ENCODE measurements around the gene SPSB1. TPM values are rescaled to one million over a fixed set of nuclear protein-coding genes. Genes with fewer than 3 reads are reported as not detected.

The SPSB1 gene
- total RNA-seq, 1 experiment from 2014 or later: 4.3 TPM

GRCh38 chr1:9317072-9317471 lies 24.4 kb downstream of the SPSB1 start (continued):
- TF ChIP-seq, protein P1, sequence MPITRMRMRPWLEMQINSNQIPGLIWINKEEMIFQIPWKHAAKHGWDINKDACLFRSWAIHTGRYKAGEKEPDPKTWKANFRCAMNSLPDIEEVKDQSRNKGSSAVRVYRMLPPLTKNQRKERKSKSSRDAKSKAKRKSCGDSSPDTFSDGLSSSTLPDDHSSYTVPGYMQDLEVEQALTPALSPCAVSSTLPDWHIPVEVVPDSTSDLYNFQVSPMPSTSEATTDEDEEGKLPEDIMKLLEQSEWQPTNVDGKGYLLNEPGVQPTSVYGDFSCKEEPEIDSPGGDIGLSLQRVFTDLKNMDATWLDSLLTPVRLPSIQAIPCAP (CRISPR knock-in tag; IDR thresholded peaks at IDR 0.05): no peak

- Mint-ChIP-seq H3K27me3 (ENCODE audit: low read depth) (no peaks in the 10 kb centered on the region), H3K4me1 (peaks cover 30% of the 10 kb centered on the region), H3K9me3 (no peaks in the 10 kb centered on the region), H3K4me3 (no peak overlapping the region), H3K27ac (peak overlapping the region; percentile 74), H3K36me3 (no peaks in the 10 kb centered on the region)
- ATAC-seq: no peak
- no peak for DNase-seq (ENCODE audit: low spot score)
- ChIA-PET POLR2A (no interaction called here), CTCF (interaction anchor here (0.5 to 1.1 kb wide), 3 partner anchors 29 to 138 kb away, joined by 3 to 4 read pairs (median 4); no protein-coding TSS in a partner anchor)
- no peak for TF ChIP-seq TEAD4 (CRISPR knock-in tag; IDR thresholded peaks at IDR 0.05)
- no peak for TF ChIP-seq NFATC4 (CRISPR knock-in tag; IDR thresholded peaks at IDR 0.05)
- TF ChIP-seq ZNF423 (CRISPR knock-in tag; IDR thresholded peaks at IDR 0.05): no peak
- no peak for TF ChIP-seq PRRX2 (CRISPR knock-in tag; IDR thresholded peaks at IDR 0.05)
- TF ChIP-seq NR1H2 (CRISPR knock-in tag; IDR thresholded peaks at IDR 0.05): no peak
- TF ChIP-seq ESRRA (CRISPR knock-in tag; IDR thresholded peaks at IDR 0.05; ENCODE audit: borderline replicate concordance): no peak
- TF ChIP-seq MAX (CRISPR knock-in tag; IDR thresholded peaks at IDR 0.05): no peak
- no peak for TF ChIP-seq FOXK1 (CRISPR knock-in tag; IDR thresholded peaks at IDR 0.05)
- TF ChIP-seq NR3C1 (CRISPR knock-in tag; conservative IDR thresholded peaks at IDR 0.05; ENCODE audit: low read depth): no peak
- TF ChIP-seq ZMAT4 (CRISPR knock-in tag; IDR thresholded peaks at IDR 0.05): no peak
- no peak for TF ChIP-seq CDX4 (CRISPR knock-in tag; IDR thresholded peaks at IDR 0.05; ENCODE audit: borderline replicate concordance)
- TF ChIP-seq GABPB1 (CRISPR knock-in tag; IDR thresholded peaks at IDR 0.05): no peak
- TF ChIP-seq USF2 (CRISPR knock-in tag; IDR thresholded peaks at IDR 0.05): no peak
- no peak for TF ChIP-seq FOXJ3 (CRISPR knock-in tag; IDR thresholded peaks at IDR 0.05; ENCODE audit: borderline replicate concordance)
- no peak for TF ChIP-seq TP53 (CRISPR knock-in tag; IDR thresholded peaks at IDR 0.05)
- TF ChIP-seq, protein P1 (CRISPR knock-in tag; IDR thresholded peaks at IDR 0.05): no peak
- TF ChIP-seq ZNF281 (CRISPR knock-in tag; IDR thresholded peaks at IDR 0.05): no peak
- TF ChIP-seq, protein P2, sequence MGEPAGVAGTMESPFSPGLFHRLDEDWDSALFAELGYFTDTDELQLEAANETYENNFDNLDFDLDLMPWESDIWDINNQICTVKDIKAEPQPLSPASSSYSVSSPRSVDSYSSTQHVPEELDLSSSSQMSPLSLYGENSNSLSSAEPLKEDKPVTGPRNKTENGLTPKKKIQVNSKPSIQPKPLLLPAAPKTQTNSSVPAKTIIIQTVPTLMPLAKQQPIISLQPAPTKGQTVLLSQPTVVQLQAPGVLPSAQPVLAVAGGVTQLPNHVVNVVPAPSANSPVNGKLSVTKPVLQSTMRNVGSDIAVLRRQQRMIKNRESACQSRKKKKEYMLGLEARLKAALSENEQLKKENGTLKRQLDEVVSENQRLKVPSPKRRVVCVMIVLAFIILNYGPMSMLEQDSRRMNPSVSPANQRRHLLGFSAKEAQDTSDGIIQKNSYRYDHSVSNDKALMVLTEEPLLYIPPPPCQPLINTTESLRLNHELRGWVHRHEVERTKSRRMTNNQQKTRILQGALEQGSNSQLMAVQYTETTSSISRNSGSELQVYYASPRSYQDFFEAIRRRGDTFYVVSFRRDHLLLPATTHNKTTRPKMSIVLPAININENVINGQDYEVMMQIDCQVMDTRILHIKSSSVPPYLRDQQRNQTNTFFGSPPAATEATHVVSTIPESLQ (CRISPR knock-in tag; IDR thresholded peaks at IDR 0.05): no peak
- no peak for TF ChIP-seq ZNF138 (CRISPR knock-in tag; conservative IDR thresholded peaks at IDR 0.05)
These were observed 25.1 kb downstream of the SPSB1 start for GRCh38 chr1:9317591-9318417.
